Stomach (tissue), 9 donors: ENCODE data around the gene ZBTB39. TPM values are rescaled to one million over a fixed set of nuclear protein-coding genes. Genes with fewer than 3 reads are reported as not detected.

Source experiments
- DNase-seq, 2 donors: peaks; one replicate each; pipeline versions ENCODE4 v3.0.0 to v3.0.0-alpha.2; 2013 to 2019
- H3K27ac ChIP-seq, 5 donors: fragments of 200-600 bp in 4 of 5; sonication (generic) in 4 of 5; one replicate each; pipeline ENCODE4 v1.5.1; 2013 to 2019; ENCODE audit warnings: mild to moderate bottlenecking in 1 of 5, moderate library complexity in 1 of 5
- H3K27me3 ChIP-seq, 3 donors: fragments of 200-600 bp; sonication (generic); one replicate each; pipeline ENCODE4 v1.5.1; 2017 to 2019; ENCODE audit warnings: mixed run types in 1 of 3
- H3K36me3 ChIP-seq, 4 donors: fragments of 200-600 bp; sonication (generic); 1 replicate in 3 of 4; 2 replicates in 1 of 4; pipeline ENCODE4 v1.5.1; 2016 to 2019
- H3K4me1 ChIP-seq, 4 donors: fragments of 200-600 bp; sonication (generic); one replicate each; pipeline ENCODE4 v1.5.1; 2016 to 2019
- H3K4me3 ChIP-seq, 4 donors: fragments of 200-600 bp; sonication (generic) in 3 of 4; one replicate each; pipeline ENCODE4 v1.5.1; 2016 to 2019; ENCODE audit warnings: mild to moderate bottlenecking in 1 of 4
- H3K9me3 ChIP-seq, 4 donors: fragments of 200-600 bp; sonication (generic); one replicate each; pipeline ENCODE4 v1.5.1; 2016 to 2019
- EP300 ChIP-seq: sonication (generic); formaldehyde crosslinking; IDR thresholded peaks from one replicate; pipeline ENCODE4 v1.6.1; 2017; ENCODE audit warnings: antibody characterized with exemption
- POLR2A ChIP-seq, 4 donors: fragments of 450-650 bp; IDR thresholded peaks; one replicate each; pipeline ENCODE4 v1.6.1; 2016; ENCODE audit warnings: antibody characterized with exemption in 4 of 4, control low read depth in 2 of 4, mild to moderate bottlenecking in 1 of 4, moderate library complexity in 1 of 4
- POLR2AphosphoS5 ChIP-seq, 3 donors: sonication (generic); formaldehyde crosslinking; IDR thresholded peaks; one replicate each; pipeline ENCODE4 v1.6.1; 2016; ENCODE audit warnings: antibody characterized with exemption in 3 of 3
- WGBS, 5 donors: extraction: QIAGEN DNeasy Blood & Tissue Kit in 3 of 5; methylation state at CpG; one replicate each; pipeline versions ENCODE4 v1.1.5 to v1.1.7; 2013 to 2018; 5-methylcytosine and 5-hydroxymethylcytosine counted together
- intact Hi-C: fragments of 100-400 bp; cut with DNase I; formaldehyde crosslinking; loops from one replicate; pipeline ENCODE4 v1.15.1; 2023; ENCODE audit warnings: low total_unique reads
- polyA plus RNA-seq, 3 donors: library from polyadenylated mRNA; stranded (reverse); fragments of 200-250 nt; gene quantifications; one replicate each; pipeline ENCODE4 v1.2.3, GENCODE V29; 2013
- total RNA-seq, 5 donors: library from RNA; depleted of rRNA; stranded (reverse); fragments of >200 nt; gene quantifications; one replicate each; pipeline versions ENCODE4 v1.1.0 to v1.2.3, GENCODE V29; 2014 to 2016
- TF ChIP-seq, protein P1 (sequence below), 7 experiments: fragments of 450-650 bp in 4 of 7; fragments of 200-600 bp in 3 of 7; sonication (generic) in 3 of 7; IDR thresholded peaks; one replicate each; pipeline ENCODE4 v1.5.1; 2016 to 2019; ENCODE audit warnings: antibody characterized with exemption in 7 of 7, control low read depth in 2 of 7, mild to moderate bottlenecking in 1 of 7
- donor health status: healthy with polysubstance abuse.
- donor health status: Bipolar disorder and iron deficiency.
- donor health status: healthy.

ZBTB39 gene
- total and polyA plus RNA-seq, 8 donors = 1.2 to 7.6 (median 4.0) TPM

DNA sequence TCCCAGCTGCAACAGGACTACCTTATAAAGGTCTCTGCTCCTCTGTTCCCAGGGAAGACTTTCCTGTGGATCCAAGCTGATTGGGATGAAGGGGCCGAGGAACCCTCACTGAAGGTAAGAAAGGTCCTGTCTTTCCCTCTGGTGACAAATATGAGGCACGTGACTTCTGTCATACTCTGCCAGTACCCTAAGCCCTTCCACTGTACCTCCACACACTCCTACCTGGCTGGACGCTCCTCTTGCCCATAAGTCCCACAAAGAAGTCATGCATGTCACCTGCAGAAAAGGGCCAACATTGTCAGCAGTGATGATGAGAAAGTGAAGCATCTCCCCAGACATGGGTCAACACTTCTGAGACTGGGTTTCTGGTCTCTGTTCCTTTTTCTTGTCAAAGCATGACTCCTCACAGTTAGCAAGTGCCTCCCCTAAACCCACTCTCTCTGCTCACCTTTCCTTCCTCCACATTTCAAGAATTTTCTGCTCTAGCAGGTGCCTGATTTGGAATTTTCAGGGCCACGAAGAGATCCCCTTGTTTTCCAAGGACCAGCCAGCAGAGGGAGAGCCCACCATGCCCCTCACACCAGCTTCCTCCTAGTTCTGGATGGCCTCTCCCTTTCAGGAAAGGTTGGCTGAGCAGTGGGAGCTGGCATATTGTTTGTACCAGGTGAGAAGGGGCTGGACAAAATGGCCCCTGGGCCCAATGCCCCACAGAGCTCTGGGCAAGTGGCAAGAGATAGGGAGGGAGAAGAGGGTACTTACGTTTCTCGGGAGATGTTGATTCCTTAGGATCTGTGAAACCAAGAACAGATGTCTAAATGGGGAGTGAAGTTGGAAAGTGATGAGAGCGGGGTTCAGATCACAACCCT lies 6.5 kb upstream of the ZBTB39 start:
- H3K27ac ChIP-seq = no peak overlapping the region
- 69 to 80% (median 75%) methylated on average over 6 to 7 of the region's 7 CpGs for WGBS, 5 donors
- H3K4me1 ChIP-seq = peaks cover 0 to 15% (median 5%) of the 10 kb centered on the region in 4 donors
- H3K9me3 ChIP-seq = no peaks in the 10 kb centered on the region
- intact Hi-C loops = no loop called here
- no peak for DNase-seq
- H3K4me3 ChIP-seq = no peak overlapping the region
- H3K27me3 ChIP-seq = peaks cover 0 to 36% (median 4%) of the 10 kb centered on the region in 3 donors
- H3K36me3 ChIP-seq = no peaks in the 10 kb centered on the region
- TF ChIP-seq POLR2A (IDR thresholded peaks at IDR 0.05) (no peak), EP300 (no peak), POLR2AphosphoS5 (IDR thresholded peaks at IDR 0.05) (no peak)
- TF ChIP-seq, protein P1, sequence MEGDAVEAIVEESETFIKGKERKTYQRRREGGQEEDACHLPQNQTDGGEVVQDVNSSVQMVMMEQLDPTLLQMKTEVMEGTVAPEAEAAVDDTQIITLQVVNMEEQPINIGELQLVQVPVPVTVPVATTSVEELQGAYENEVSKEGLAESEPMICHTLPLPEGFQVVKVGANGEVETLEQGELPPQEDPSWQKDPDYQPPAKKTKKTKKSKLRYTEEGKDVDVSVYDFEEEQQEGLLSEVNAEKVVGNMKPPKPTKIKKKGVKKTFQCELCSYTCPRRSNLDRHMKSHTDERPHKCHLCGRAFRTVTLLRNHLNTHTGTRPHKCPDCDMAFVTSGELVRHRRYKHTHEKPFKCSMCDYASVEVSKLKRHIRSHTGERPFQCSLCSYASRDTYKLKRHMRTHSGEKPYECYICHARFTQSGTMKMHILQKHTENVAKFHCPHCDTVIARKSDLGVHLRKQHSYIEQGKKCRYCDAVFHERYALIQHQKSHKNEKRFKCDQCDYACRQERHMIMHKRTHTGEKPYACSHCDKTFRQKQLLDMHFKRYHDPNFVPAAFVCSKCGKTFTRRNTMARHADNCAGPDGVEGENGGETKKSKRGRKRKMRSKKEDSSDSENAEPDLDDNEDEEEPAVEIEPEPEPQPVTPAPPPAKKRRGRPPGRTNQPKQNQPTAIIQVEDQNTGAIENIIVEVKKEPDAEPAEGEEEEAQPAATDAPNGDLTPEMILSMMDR (IDR thresholded peaks at IDR 0.05) = no peak

DNA sequence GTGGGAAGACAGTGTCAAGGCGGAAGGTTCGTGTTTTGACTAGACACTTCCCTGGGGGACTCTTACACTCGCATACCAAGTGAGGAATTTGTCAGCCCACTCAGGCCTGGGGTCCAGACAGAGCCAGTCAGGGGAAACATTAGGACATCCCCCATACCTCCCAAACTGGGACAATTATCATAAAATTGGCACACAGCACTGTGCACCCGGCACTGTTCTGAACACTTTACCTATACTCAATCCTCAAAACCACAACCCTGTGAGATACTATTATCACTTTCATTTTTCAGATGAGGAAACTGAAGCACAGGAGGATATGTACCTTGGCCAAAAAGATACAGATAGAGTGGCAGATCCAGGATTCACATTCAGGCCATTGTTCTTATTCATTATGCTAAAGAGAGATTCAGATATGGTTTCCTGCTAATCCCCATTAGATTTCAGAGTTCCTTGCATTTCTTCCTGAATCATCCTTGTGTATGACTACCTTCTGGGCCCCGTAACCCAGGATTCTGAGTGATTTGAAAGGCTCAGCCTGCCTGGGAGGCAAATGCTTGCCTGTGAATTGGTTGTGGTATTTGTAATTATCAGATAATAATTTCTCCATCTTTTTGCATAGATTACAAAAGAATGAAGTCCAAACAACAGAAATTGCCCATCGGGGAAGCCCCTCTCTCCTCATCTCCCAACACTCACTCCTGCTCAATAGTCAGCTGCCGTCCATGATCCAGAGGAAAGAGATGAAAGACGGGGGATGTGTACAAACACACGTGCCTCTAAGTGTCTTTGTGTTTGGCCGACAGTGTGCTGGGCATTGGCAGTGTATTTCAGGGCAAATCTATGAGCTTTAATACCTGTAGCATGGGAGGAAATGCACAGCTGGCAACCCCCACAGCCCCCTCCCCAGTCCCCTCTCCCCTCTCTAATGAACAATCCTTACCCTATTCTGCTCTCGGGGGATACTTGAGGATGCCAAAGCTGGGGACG lies 5.4 kb upstream of the ZBTB39 start:
- Histone ChIP-seq H3K9me3 (no peaks in the 10 kb centered on the region), H3K4me3 (no peak overlapping the region), H3K27me3 (peaks cover 0 to 36% (median 4%) of the 10 kb centered on the region in 3 donors), H3K4me1 (peaks cover 3 to 21% (median 12%) of the 10 kb centered on the region in 4 donors), H3K36me3 (no peaks in the 10 kb centered on the region), H3K27ac (no peak overlapping the region)
- DNase-seq = no peak
- TF ChIP-seq POLR2AphosphoS5 (IDR thresholded peaks at IDR 0.05) (no peak), POLR2A (IDR thresholded peaks at IDR 0.05) (no peak), EP300 (no peak)
- TF ChIP-seq, protein P1 (IDR thresholded peaks at IDR 0.05) = no peak
- WGBS, 5 donors = 59 to 67% (median 66%) methylated on average over 12 of the region's 12 CpGs
- intact Hi-C loops = no loop called here

DNA sequence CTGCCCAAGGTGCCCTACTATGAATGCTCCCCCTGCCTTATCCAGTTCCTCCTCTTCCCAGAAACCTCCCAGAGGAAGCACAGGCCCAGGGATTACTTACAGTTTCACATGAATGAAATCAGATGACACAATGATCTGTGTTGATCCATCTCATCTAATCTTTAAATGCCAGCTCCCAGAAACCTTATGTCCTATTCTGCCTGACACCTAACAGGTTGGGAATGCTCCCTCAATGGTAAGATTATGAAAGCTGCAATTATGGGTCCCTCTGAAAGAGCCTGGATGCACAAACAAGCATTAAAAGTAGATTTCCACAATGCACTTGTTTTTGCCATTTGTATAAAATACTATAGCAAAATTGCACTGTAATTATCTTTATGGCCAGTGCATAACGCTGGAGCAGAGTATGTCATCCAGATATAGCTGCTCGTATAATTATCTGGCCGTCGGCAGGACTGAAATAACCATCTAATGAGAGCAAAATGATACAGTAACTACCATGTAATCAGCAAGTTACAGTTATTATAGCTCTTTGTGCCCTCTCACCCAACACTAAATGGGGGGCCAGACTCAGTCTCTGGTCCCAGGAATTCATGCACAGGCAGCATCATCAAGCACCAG lies 4.4 kb upstream of the ZBTB39 start:
- H3K27me3 ChIP-seq = peaks cover 0 to 27% (median 0%) of the 10 kb centered on the region in 3 donors
- DNase-seq = no peak
- H3K27ac ChIP-seq = no peak overlapping the region
- intact Hi-C loops = no loop called here
- TF ChIP-seq, protein P1 (IDR thresholded peaks at IDR 0.05) = no peak
- TF ChIP-seq POLR2AphosphoS5 (IDR thresholded peaks at IDR 0.05) (no peak), POLR2A (IDR thresholded peaks at IDR 0.05) (no peak), EP300 (no peak)
- no peak overlapping the region for H3K4me3 ChIP-seq
- H3K9me3 ChIP-seq = no peaks in the 10 kb centered on the region
- H3K36me3 ChIP-seq = no peaks in the 10 kb centered on the region
- 86 to 92% (median 89%) methylated on average over 4 of the region's 4 CpGs for WGBS, 5 donors
- peaks cover 4 to 26% (median 18%) of the 10 kb centered on the region in 4 donors for H3K4me1 ChIP-seq
